Measurements from ENCODE around the gene KLHL6. TPM values are rescaled to one million over a fixed set of nuclear protein-coding genes. Genes with fewer than 3 reads are reported as not detected.
"Not testable (repeated sequence)": the region's sequence is repeated elsewhere in the genome, so short reads cannot be mapped to it uniquely, and the experiment has no call there.

Gene KLHL6
- total RNA-seq, 1 experiment from 2014 or later: not detected

DNA sequence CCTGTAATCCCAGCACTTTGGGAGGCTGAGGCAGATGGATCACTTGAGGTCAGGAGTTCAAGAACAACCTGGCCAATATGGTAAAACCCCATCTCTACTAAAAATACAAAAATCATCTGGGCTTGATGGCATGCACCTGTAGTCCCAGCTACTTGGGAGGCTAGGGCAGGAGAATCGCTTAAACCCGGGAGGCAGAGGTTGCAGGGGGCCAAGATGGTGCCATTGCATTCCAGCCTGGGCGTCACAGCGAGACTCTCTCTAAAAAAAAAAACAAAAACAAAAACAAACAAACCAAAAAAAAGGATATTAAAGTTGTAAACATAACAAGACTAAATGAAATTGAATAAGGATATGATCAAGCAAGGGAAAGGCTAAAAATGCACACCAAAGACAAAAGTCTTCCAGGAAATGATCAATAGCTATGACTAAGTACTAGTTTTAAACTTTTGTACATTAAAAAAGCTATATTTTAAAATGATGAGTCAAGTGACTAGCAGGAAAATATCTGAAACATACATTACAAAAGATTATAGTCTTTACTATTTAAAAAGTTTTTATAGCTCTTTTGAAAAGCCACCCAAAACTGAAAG is 28.6 kb downstream of the KLHL6 start:
- Histone ChIP-seq H3K4me3 (ENCODE audit: low read depth, low read length, poor library complexity, severe bottlenecking) (no peak overlapping the region), H3K36me3 (ENCODE audit: insufficient read depth, low read length, poor library complexity, severe bottlenecking) (no peaks in the 10 kb centered on the region), H3K27ac (ENCODE audit: low read depth, low read length, poor library complexity, severe bottlenecking) (no peak overlapping the region), H3K27me3 (replicated peaks; ENCODE audit: insufficient read depth, low read depth, low read length, poor library complexity) (peaks cover 2% of the 10 kb centered on the region), H3K4me1 (ENCODE audit: insufficient read depth, low read length, poor library complexity, severe bottlenecking) (no peaks in the 10 kb centered on the region), H3K9me3 (ENCODE audit: low read depth, low read length, poor library complexity, severe bottlenecking) (no peaks in the 10 kb centered on the region)
- no peak for DNase-seq (ENCODE audit: low spot score)
- ChIA-PET CTCF (no interaction called here), POLR2A (ENCODE audit: low non-redundant PET) (interaction anchor here (0.6 kb wide), 1 partner anchor 1585 kb away, joined by 3 read pairs; no protein-coding TSS in a partner anchor)
- no peak for TF ChIP-seq EZH2 (IDR thresholded peaks at IDR 0.05; ENCODE audit: borderline replicate concordance, low read depth, low read length, poor library complexity, severe bottlenecking)
- TF ChIP-seq, protein P1, sequence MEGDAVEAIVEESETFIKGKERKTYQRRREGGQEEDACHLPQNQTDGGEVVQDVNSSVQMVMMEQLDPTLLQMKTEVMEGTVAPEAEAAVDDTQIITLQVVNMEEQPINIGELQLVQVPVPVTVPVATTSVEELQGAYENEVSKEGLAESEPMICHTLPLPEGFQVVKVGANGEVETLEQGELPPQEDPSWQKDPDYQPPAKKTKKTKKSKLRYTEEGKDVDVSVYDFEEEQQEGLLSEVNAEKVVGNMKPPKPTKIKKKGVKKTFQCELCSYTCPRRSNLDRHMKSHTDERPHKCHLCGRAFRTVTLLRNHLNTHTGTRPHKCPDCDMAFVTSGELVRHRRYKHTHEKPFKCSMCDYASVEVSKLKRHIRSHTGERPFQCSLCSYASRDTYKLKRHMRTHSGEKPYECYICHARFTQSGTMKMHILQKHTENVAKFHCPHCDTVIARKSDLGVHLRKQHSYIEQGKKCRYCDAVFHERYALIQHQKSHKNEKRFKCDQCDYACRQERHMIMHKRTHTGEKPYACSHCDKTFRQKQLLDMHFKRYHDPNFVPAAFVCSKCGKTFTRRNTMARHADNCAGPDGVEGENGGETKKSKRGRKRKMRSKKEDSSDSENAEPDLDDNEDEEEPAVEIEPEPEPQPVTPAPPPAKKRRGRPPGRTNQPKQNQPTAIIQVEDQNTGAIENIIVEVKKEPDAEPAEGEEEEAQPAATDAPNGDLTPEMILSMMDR (conservative IDR thresholded peaks at IDR 0.05; ENCODE audit: low read depth, low read length): no peak
- no TSS peak for BruUV-seq (replicated peaks)
- intact Hi-C loops (cut with micrococcal nuclease; ENCODE audit: unreplicated experiment): no loop called here

DNA sequence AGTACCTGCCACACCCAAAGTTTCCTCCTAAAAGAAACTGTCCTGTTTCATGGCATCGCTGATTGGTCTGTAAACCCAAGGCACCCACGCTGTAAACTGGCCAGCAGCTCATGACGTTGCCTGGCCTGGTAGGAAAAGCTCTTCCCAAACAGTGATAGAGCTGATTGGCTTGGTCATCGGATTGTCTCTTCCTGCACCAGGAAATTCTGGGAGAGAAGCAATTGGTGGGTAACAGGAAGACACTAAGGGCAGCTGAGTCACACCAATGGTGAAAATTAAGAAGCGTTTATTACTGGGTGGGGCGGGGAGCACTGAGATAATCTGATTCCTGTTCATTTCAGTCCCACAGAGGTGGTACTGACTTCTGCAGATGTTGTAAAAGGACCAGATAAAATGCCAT is 31.0 kb downstream of the KLHL6 start:
- H3K4me1 ChIP-seq (ENCODE audit: insufficient read depth, low read length, poor library complexity, severe bottlenecking): no peaks in the 10 kb centered on the region
- ChIA-PET CTCF (no interaction called here), POLR2A (ENCODE audit: low non-redundant PET) (no interaction called here)
- no peaks in the 10 kb centered on the region for H3K27me3 ChIP-seq (replicated peaks; ENCODE audit: insufficient read depth, low read depth, low read length, poor library complexity)
- H3K27ac ChIP-seq (ENCODE audit: low read depth, low read length, poor library complexity, severe bottlenecking): no peak overlapping the region
- no peak overlapping the region for H3K4me3 ChIP-seq (ENCODE audit: low read depth, low read length, poor library complexity, severe bottlenecking)
- TF ChIP-seq, protein P1 (conservative IDR thresholded peaks at IDR 0.05; ENCODE audit: low read depth, low read length): no peak
- no peak for TF ChIP-seq EZH2 (IDR thresholded peaks at IDR 0.05; ENCODE audit: borderline replicate concordance, low read depth, low read length, poor library complexity, severe bottlenecking)
- H3K36me3 ChIP-seq (ENCODE audit: insufficient read depth, low read length, poor library complexity, severe bottlenecking): no peaks in the 10 kb centered on the region
- DNase-seq (ENCODE audit: low spot score): no peak
- intact Hi-C loops (cut with micrococcal nuclease; ENCODE audit: unreplicated experiment): no loop called here
- H3K9me3 ChIP-seq (ENCODE audit: low read depth, low read length, poor library complexity, severe bottlenecking): no peaks in the 10 kb centered on the region
- no TSS peak for BruUV-seq (replicated peaks)

DNA sequence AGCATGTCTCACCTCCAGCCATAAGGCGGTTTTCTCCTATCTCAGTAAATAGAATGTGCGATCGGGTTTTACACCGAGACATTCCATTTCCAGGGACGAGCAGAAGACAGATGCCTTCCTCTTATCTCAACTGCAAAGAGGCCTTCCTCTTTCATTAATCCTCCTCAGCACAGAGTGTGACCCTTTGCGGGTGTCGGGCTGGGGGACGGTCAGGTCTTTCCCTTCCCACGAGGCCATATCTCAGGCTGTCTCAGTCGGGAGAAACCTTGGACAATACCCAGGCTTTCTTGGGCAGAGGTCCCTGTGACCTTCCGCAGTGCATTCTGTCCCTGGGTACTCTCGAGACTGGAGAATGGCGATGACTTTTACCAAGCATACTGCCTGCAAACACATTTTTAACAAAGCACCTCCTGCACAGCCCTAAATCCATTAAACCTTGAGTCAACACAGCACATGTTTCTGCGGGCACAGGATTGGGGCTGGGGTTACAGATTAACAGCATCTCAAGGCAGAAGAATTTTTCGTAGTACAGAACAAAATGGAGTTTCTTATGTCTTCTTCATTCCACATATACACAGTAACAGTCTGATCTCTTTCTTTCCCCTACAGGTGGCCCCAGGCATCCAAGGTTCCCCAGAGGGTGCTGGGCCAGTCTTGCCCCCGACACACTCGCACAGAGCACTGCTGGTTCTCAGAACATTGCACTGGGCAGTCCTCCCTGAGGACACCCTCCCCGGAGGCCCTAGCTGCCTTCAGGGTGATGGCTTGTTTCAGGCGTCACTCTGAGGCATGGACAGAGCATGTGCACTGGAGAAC is 34.6 kb downstream of the KLHL6 start:
- H3K36me3 ChIP-seq (ENCODE audit: insufficient read depth, low read length, poor library complexity, severe bottlenecking); POLR2A ChIA-PET (ENCODE audit: low non-redundant PET); H3K4me3 ChIP-seq (ENCODE audit: low read depth, low read length, poor library complexity, severe bottlenecking); DNase-seq (ENCODE audit: low spot score); H3K9me3 ChIP-seq (ENCODE audit: low read depth, low read length, poor library complexity, severe bottlenecking); H3K4me1 ChIP-seq (ENCODE audit: insufficient read depth, low read length, poor library complexity, severe bottlenecking); H3K27me3 ChIP-seq (replicated peaks; ENCODE audit: insufficient read depth, low read depth, low read length, poor library complexity); intact Hi-C loops (cut with micrococcal nuclease; ENCODE audit: unreplicated experiment); H3K27ac ChIP-seq (ENCODE audit: low read depth, low read length, poor library complexity, severe bottlenecking); CTCF ChIA-PET; BruUV-seq (replicated peaks): not testable (repeated sequence)

DNA sequence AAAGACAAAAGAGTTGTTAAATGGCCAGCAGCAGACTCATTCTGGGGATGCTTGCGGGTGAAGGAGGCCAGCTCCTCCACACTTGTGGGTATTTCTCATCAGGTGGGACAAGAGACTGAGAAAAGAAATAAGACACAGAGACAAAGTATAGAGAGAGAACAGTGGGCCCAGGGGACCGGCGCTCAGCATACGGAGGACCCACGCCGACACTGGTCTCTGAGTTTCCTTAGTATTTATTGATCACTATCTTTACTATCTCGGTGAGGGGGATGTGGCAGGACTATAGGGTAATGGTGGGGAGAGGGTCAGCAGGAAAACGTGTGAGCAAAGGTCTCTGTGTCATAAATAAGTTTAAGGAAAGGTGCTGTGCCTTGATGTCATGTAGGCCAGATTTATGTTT is 35.2 kb downstream of the KLHL6 start:
- POLR2A ChIA-PET (ENCODE audit: low non-redundant PET); H3K27me3 ChIP-seq (replicated peaks; ENCODE audit: insufficient read depth, low read depth, low read length, poor library complexity); CTCF ChIA-PET; H3K27ac ChIP-seq (ENCODE audit: low read depth, low read length, poor library complexity, severe bottlenecking); H3K9me3 ChIP-seq (ENCODE audit: low read depth, low read length, poor library complexity, severe bottlenecking); BruUV-seq (replicated peaks); H3K4me1 ChIP-seq (ENCODE audit: insufficient read depth, low read length, poor library complexity, severe bottlenecking); H3K4me3 ChIP-seq (ENCODE audit: low read depth, low read length, poor library complexity, severe bottlenecking); intact Hi-C loops (cut with micrococcal nuclease; ENCODE audit: unreplicated experiment); H3K36me3 ChIP-seq (ENCODE audit: insufficient read depth, low read length, poor library complexity, severe bottlenecking); DNase-seq (ENCODE audit: low spot score): not testable (repeated sequence)

Measured in A673 (cell line).